SK-N-DZ (cell line): Measurements from ENCODE around the gene PPA1.
"Not testable (repeated sequence)": the region's sequence is repeated elsewhere in the genome, so short reads cannot be mapped to it uniquely, and the experiment has no call there.

Source experiments
- DNase-seq: peaks from one replicate; pipeline ENCODE4 v3.0.0-alpha.2; 2015; ENCODE audit warnings: low spot score
- small RNA-seq, 2 experiments: library from RNA; depleted of rRNA; stranded (forward); fragments of <200 nt; gene quantifications; one replicate each; pipeline ENCODE3, GENCODE V24; 2014

PPA1 gene

DNA sequence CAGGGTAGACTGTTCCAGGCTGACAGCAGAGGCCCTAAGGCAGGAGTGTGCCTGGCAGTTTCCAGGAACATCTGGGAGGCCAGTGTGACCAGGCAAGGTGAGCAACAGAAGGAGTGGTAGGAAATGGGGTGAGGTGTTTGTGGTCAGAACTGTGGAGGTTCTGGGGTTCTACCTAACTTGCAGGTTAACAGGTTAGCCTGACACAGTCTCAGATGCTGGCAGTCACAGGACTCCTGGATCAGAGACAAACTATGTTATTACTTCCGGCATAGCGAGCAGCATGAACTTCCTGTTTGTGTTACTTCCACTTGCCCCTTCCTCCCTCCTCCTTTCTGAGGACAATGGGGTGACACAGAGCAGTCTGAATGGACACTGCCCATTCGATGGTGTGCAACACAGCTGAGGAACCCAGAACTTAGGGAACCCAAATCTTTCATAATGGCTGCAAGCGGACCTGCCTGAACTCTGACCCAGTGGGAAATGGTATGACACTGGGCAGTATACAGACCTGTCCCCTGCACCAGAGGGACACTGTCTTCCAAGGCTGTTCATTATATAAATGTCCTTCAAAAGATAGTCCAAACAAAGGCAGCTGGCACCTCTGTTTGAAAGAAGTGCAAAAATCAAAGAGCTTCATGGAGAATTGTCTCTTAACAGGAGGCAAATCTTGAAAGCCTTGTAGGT is 59.0 kb downstream of the PPA1 start:
- DNase-seq = no peak

DNA sequence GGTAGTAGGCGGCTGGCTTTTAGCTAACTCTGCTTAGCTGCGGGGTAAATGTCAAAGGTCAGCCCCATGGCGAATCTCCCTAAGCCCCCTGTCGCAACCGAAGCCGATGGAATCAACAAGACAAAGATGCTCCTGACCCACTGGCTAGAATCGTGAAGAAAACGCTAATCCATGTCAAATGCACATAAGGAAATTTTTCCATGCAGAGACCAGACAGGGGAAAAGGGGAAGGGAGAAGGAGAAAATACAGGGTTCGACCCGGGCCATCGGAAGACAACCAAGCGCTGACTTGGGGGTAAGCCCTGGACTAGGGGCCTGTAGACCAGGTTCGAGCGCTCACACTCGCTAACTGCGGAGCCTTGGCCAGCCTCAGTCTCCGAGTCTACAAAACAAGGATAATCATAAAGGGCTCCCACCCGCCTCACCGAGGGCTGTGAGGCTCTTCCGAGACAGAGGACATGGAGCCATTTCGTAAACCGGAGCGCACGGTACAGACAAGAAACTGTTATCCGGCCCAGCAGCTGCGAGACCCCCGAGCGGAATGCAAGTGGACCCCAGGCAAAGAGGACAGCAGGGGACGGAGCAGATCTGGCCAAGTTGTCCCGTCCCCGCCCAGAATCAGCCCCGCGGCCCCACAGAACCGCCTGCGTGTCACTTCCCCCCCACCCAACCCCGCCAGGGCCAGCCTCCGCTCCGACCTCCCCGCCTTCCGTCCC is 63.4 kb downstream of the PPA1 start:
- peak; percentile 22 for DNase-seq

DNA sequence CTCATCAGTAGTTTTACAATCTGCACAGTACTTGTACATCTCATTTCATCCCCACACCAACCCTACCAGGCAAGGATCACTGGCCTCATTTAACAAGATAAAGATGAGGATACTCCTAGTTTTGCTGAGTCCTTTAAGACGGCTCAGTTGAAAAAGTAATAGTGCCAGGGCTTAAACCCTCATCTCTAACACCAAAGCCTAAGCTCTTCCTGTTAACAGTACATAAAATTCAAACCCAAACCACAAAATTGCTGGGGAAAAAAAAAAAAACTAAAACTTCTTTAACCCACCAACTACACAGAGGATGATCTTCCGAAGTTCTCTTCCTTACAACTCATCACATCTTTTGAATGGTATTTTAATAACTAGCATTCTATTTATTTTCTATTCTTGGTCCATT is 64.2 kb downstream of the PPA1 start:
- no peak for DNase-seq

DNA sequence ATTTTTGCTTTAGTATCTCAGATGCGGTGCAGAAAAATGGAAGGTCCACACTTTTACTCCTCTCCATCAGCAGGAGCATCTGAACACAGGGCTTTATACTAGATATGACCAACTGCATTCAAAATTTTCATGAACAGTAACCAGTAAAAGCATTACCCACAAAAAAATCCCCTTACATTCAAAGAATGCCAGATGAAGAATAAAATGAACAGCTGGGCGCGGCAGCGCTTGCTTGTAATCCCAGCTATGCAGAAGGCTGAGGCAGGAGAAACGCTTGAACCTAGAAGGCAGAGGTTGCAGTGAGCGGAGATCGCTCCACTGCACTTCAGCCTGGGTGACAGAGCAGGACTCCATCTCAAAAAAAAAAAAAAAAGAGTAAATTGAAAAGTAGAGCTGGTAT is 66.0 kb downstream of the PPA1 start:
- DNase-seq = no peak

DNA sequence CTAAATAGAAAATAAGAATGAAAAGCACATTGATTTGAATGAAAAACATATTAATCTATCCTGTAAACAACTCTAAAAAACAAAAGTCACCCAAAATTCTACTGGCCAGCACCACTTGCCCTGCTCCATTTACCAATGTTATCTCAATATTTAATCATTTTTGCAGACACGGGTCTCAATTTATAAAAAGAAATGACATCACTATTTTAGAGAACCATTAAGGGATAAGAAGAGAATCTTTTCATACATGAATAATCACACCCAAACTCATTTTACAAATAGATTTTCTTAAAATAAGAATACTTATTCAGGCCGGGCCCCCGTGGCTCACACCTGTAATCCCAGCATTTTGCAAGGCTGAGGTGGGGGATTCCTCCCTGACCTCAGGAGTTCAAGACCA is 66.8 kb downstream of the PPA1 start:
- DNase-seq = no peak

DNA sequence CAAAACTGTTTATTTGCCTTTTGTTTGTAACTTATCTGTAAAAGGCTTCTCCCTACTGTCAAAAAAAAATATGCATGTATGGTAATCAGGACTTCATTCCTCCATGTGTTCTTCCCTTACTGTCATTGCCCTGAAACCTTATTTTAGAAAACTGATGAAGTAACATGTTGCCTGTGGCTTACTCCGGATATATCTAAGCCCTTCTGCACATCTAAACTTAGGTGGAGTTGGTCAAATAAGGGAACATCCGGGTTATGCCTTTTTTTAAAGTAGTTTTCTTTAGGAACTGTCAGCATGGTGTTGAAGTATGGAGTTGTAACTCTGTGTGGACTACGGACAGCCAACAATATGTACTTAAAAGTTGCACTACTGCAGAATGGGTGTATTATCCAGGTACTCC is 69.1 kb downstream of the PPA1 start:
- no peak for DNase-seq

DNA sequence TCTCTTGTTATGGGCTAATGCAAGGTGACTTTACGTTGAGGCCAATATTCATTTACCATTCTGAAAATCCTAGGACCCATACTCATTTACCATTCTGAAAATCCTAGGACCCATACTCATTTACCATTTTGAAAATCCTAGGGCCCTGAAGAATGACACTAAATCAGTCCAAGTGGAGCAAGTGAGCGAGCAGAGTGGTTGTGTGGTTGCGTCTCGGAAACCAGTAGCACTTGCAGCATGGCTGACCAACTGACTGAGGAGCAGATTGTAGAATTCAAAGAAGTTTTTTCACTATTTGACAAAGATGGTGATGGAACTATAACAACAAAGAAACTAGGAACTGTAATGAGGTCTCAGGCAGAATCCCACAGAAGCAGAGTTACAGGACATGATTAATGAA is 69.8 kb downstream of the PPA1 start:
- DNase-seq = no peak

DNA sequence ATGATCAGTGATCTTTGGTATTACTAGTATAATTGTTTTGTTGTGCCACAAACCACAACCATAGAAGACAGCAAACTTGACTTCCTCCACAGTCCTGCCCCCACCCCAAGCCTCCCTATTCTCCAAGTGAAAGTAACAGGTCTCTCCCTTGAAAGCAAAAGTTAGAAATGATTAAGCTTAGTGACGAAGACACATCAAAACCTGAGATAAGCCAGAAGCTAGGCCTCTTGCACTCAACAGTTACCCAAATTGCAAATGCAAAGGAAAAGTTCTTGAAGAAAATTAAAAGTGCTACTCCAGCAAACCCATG is 70.4 kb downstream of the PPA1 start:
- no peak for DNase-seq

DNA sequence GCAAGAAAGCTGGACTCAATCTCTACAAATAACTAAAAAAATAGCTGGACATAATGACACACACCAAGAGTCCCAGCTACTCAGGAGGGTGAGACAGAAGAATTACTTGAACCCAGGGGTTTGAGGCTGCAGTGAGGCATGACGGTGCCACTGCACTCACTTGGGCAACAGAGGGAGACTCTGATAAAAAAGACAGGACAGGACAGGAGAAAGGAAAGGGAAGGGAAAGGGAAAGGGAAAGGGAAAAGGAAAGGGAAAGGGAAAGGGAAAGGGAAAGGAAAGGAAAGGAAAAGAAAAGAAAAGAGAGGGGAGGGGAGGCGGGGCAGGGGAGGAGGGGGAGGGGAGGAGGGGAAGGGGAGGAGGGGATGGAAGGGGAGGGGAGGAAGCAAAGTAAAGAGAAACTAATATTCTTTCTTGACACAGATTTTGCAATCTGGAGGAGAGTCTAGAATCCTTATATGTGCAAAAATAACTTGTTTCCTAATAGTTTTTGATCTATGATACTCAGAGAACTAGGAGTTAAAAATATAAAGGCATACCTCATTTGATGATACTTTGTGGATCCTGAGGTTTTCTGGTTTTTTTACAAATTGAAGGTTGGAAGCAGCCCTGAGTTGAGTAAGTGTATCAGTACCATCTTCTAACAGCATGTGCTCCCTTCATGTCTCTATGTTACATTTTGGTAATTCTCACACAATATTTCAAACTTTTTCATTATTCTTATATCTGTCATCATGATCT is 70.9 kb downstream of the PPA1 start:
- no peak for DNase-seq

DNA sequence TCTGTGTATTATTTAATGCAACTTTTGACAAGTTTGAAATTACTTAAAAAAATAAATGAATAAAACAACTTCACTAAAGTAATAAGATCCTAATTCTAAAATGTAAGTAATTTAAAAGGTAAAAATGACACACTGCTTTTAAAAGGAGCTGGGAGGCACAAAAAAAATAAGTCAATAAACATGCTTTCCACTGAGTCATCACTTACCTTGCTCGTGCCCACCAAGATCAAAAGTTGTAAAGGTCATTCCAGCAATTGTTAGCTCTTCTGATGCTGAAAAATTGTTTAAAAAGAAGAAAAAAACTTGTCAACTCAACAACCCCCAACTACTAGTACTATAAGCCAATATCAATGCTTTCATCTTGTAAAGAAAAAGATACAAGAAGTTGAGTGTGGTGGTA is 72.4 kb downstream of the PPA1 start:
- DNase-seq = no peak

DNA sequence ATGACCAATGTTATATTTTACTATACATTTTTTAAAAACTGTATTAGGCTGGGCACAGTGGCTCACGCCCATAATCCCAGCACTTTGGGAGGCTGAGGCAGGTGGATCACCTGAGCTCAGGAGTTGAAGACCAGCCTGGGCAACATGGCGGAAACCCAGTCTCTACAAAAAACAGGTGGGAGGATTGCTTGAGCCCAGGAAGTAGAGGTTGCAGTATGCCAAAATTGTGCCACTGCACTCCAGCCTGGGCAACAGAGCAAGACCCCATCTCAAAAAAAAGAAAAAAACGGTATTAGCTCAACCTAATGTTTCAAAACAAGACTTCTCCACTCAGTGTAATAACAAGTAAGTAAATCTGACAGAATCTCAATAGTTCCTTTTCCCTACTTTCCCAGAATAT is 73.9 kb downstream of the PPA1 start:
- not testable (repeated sequence) for DNase-seq

DNA sequence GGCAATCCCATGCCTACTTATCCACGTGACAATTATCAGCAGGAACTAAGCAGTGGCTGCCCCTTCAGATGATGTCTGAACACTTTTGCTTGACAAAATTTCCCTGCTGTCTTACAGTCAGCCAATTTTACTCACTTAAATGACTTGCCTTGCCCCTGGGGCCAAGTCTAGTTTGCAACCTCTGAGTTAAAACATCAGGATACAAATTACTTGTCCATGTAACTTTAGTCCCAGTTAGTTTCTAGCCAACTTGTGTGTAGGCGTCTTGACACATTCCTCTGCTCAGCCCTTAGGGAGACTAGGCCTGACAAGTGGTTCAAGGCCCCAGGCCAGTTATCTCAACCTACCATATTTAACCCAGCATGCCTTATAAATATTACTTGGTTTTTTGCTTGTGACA is 75.1 kb downstream of the PPA1 start:
- no peak for DNase-seq

DNA sequence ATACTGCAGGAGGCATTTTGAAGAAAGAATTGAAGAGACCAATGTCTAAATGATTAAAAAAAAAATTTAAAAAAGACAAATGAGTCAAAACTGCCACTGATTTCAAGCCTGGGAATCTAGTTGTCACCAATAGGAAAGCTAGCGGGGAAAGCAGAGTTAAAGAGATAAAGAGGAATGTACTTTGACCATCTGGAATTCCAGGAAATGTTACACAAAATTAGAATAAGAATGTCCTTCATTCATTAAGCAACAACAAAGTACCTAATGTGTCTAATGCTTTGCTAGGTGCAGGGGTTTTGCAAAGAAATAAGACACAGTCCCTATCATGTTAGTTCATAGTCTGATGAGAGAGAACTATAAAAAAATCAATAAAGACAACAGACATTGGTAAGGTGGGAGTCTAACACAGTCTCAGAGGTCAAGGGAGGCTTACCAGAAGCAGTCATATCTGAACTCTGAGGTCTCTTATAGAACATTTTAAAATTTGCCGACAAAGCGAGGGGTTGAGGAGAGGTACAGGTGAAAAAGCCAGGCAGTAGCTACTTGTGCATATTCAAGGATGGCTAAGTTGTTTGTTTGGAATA is 77.9 kb downstream of the PPA1 start:
- DNase-seq = no peak

Small RNA genes lying within 50 kb of the gene (small RNA-seq; reads per million reads assigned to genes)
- gene RPS25P9 = 0 reads per million in 2 experiments
